Esophagus squamous epithelium (tissue), 5 donors: ENCODE data around the gene PTPRN2. TPM values are rescaled to one million over a fixed set of nuclear protein-coding genes. Genes with fewer than 3 reads are reported as not detected.

ENCODE experiments used
- DNase-seq: peaks from one replicate; lab custom pipeline; 2025; lab: John Stamatoyannopoulos, UW
- H3K27ac ChIP-seq, 4 donors: fragments of 200-600 bp; sonication (generic); one replicate each; pipeline ENCODE4 v1.5.1; 2016 to 2019; ENCODE audit warnings: mild to moderate bottlenecking in 1 of 4
- H3K27me3 ChIP-seq, 4 donors: fragments of 200-600 bp; sonication (generic); 1 replicate in 3 of 4; 2 replicates in 1 of 4; pipeline versions ENCODE4 v1.5.1 to v1.6.0; 2017 to 2021; ENCODE audit warnings: antibody characterized with exemption in 1 of 4
- H3K36me3 ChIP-seq, 3 donors: fragments of 200-600 bp; sonication (generic); one replicate each; pipeline ENCODE4 v1.5.1; 2016 to 2019
- H3K4me1 ChIP-seq, 3 donors: fragments of 200-600 bp; sonication (generic); one replicate each; pipeline ENCODE4 v1.5.1; 2017 to 2019
- H3K4me3 ChIP-seq, 4 donors: fragments of 200-600 bp; sonication (generic); 1 replicate in 3 of 4; 2 replicates in 1 of 4; pipeline ENCODE4 v1.5.1; 2016 to 2019; ENCODE audit warnings: mild to moderate bottlenecking in 2 of 4, moderate library complexity in 1 of 4
- H3K9me3 ChIP-seq, 3 donors: fragments of 200-600 bp; sonication (generic); one replicate each; pipeline ENCODE4 v1.5.1; 2016 to 2019
- CTCF ChIP-seq, 6 experiments: fragments of 450-650 bp in 4 of 6; fragments of 200-600 bp in 2 of 6; sonication (generic) in 2 of 6; IDR thresholded peaks; one replicate each; pipeline ENCODE4 v1.5.1; 2016 to 2019; ENCODE audit warnings: antibody characterized with exemption in 6 of 6, mild to moderate bottlenecking in 4 of 6, moderate library complexity in 4 of 6
- POLR2A ChIP-seq, 4 donors: fragments of 450-650 bp; IDR thresholded peaks; one replicate each; pipeline ENCODE4 v1.6.1; 2017; ENCODE audit warnings: antibody characterized with exemption in 4 of 4, mild to moderate bottlenecking in 4 of 4, moderate library complexity in 3 of 4
- whole genome bisulfite sequencing, 2 donors: methylation state at CpG; one replicate each; pipeline ENCODE4 v1.1.5; 2018; 5-methylcytosine and 5-hydroxymethylcytosine counted together
- intact Hi-C: fragments of 100-400 bp; cut with DNase I; formaldehyde crosslinking; loops from one replicate; pipeline ENCODE4 v1.15.0; 2022
- total RNA-seq, 4 donors: library from RNA; depleted of rRNA; stranded (reverse); fragments of >200 nt; gene quantifications; one replicate each; pipeline ENCODE4 v1.1.0, GENCODE V29; 2016
- donor health status: DM: yes; HTN: yes; CAD: no.

Gene PTPRN2
- total RNA-seq, 4 donors from 2014 or later, result 0.38 to 2.7 (median 1.0) TPM

- Histone ChIP-seq H3K9me3 (no peaks in the 10 kb centered on the region), H3K27ac (no peak overlapping the region), H3K27me3 (no peaks in the 10 kb centered on the region), H3K36me3 (no peaks in the 10 kb centered on the region), H3K4me1 (no peaks in the 10 kb centered on the region), H3K4me3 (no peak overlapping the region)
- intact Hi-C loops, result no loop called here
- no peak for DNase-seq
- TF ChIP-seq CTCF (IDR thresholded peaks at IDR 0.05), result no peak
- no peak for TF ChIP-seq POLR2A (IDR thresholded peaks at IDR 0.05)
- WGBS, 2 donors, result 73 to 83% methylated on average over 6 to 8 of the region's 8 CpGs
These were observed 533.5 kb downstream of the PTPRN2 start for GRCh38 chr7:158054081-158054480.

GRCh38 chr7:158053183-158053915 lies 534.3 kb downstream of the PTPRN2 start:
- TF ChIP-seq CTCF (IDR thresholded peaks at IDR 0.05) (no peak), POLR2A (IDR thresholded peaks at IDR 0.05) (no peak)
- no peak for DNase-seq
- H3K9me3 ChIP-seq, result no peaks in the 10 kb centered on the region
- no peak overlapping the region for H3K4me3 ChIP-seq
- WGBS, 2 donors, result 84 to 85% methylated on average over 14 of the region's 14 CpGs
- H3K27me3 ChIP-seq, result no peaks in the 10 kb centered on the region
- no peak overlapping the region for H3K27ac ChIP-seq
- intact Hi-C loops, result no loop called here
- no peaks in the 10 kb centered on the region for H3K36me3 ChIP-seq
- H3K4me1 ChIP-seq, result no peaks in the 10 kb centered on the region

- Histone ChIP-seq H3K4me1 (no peaks in the 10 kb centered on the region), H3K4me3 (no peak overlapping the region), H3K27ac (no peak overlapping the region), H3K36me3 (no peaks in the 10 kb centered on the region), H3K27me3 (no peaks in the 10 kb centered on the region), H3K9me3 (no peaks in the 10 kb centered on the region)
- WGBS, 2 donors, result 81 to 92% methylated on average over 9 to 14 of the region's 24 CpGs
- intact Hi-C loops, result no loop called here
- no peak for TF ChIP-seq POLR2A (IDR thresholded peaks at IDR 0.05)
- no peak for TF ChIP-seq CTCF (IDR thresholded peaks at IDR 0.05)
- DNase-seq, result no peak
These were observed 535.1 kb downstream of the PTPRN2 start for GRCh38 chr7:158052381-158053060.

GRCh38 chr7:158051776-158052175 lies 535.8 kb downstream of the PTPRN2 start:
- WGBS, 2 donors, result 68 to 71% methylated on average over 6 of the region's 6 CpGs
- no peak overlapping the region for H3K27ac ChIP-seq
- H3K27me3 ChIP-seq, result no peaks in the 10 kb centered on the region
- no peaks in the 10 kb centered on the region for H3K9me3 ChIP-seq
- no peaks in the 10 kb centered on the region for H3K36me3 ChIP-seq
- intact Hi-C loops, result no loop called here
- no peak overlapping the region for H3K4me3 ChIP-seq
- no peaks in the 10 kb centered on the region for H3K4me1 ChIP-seq
- no peak for TF ChIP-seq CTCF (IDR thresholded peaks at IDR 0.05)
- TF ChIP-seq POLR2A (IDR thresholded peaks at IDR 0.05), result no peak
- no peak for DNase-seq

- intact Hi-C loops, result no loop called here
- no peak overlapping the region for H3K27ac ChIP-seq
- TF ChIP-seq CTCF (IDR thresholded peaks at IDR 0.05), result no peak
- no peak for TF ChIP-seq POLR2A (IDR thresholded peaks at IDR 0.05)
- no peak overlapping the region for H3K4me3 ChIP-seq
- H3K9me3 ChIP-seq, result no peaks in the 10 kb centered on the region
- DNase-seq, result no peak
- no peaks in the 10 kb centered on the region for H3K4me1 ChIP-seq
- no peaks in the 10 kb centered on the region for H3K36me3 ChIP-seq
- no peaks in the 10 kb centered on the region for H3K27me3 ChIP-seq
- 88 to 98% methylated on average over 5 to 6 of the region's 10 CpGs for WGBS, 2 donors
These were observed 536.5 kb downstream of the PTPRN2 start for GRCh38 chr7:158050978-158051651.
